GM12892 (cell line): ENCODE results near the gene ASTL.

Experiments
- POLR2A ChIP-seq: IDR thresholded peaks from 2 replicates; pipeline ENCODE4 v1.6.1; 2011; ENCODE audit warnings: low read depth, low read length, control low read depth
- POLR2AphosphoS5 ChIP-seq: IDR thresholded peaks from 2 replicates; pipeline ENCODE4 v1.6.1; 2011; ENCODE audit warnings: low read depth, low read length, control low read depth

DNA sequence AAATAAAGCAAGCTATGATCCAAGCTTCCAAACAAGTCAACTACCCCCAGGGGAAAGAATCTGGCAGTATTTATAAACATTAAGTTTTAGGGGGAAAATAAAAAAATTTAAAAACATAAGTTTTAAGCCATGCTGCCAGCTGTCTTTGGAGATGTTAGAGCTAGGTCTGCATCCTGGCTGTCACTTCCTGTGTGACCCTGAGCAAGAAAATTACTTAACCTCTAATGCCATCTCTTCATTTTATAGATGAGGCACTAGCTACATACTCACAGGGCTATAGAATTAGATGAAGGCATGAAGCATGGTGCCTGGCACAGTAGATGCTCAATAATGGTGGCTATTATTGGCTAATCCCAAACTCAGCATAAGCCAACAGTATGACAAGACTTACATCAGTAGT lies 42.2 kb upstream of the ASTL start:
- TF ChIP-seq POLR2AphosphoS5 (no peak), POLR2A (no peak)
